Activated CD4-positive, alpha-beta T cell treated with anti-CD3 and anti-CD28 coated beads for 48 hours (primary cell): ENCODE data around the gene LYST.
A peak's percentile ranks its signal among the peaks of the same experiment; 100 is the strongest.
"Not testable (repeated sequence)": the region's sequence is repeated elsewhere in the genome, so short reads cannot be mapped to it uniquely, and the experiment has no call there.

ENCODE experiments used
- DNase-seq: peaks from one replicate; pipeline ENCODE4 v3.0.0-alpha.2; 2020

Gene LYST

GRCh38 chr1:235809688-235810397 lies 56.9 kb downstream of the LYST start:
- no peak for DNase-seq

- no peak for DNase-seq
These were observed 58.5 kb downstream of the LYST start for GRCh38 chr1:235808223-235808622.

DNA sequence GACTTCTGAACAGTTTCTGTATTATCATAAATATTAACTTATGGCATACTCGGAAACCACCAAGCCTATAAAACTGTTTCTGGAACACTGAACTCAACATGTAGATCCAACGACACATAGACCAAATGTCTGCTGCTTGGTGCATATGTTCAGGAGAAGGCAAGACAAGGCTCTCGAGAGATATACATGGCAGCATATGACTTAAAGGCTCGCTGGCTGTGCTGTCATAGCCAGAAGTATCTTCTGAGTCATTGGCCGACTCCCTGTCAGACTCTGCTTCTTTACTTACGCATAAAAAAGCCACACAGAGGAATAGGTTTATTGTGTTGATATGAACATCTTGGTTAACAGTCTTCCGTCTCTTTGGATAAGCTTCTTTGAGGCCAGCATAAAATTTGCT lies 60.6 kb downstream of the LYST start:
- no peak for DNase-seq

GRCh38 chr1:235802573-235803346 lies 63.9 kb downstream of the LYST start:
- no peak for DNase-seq

DNA sequence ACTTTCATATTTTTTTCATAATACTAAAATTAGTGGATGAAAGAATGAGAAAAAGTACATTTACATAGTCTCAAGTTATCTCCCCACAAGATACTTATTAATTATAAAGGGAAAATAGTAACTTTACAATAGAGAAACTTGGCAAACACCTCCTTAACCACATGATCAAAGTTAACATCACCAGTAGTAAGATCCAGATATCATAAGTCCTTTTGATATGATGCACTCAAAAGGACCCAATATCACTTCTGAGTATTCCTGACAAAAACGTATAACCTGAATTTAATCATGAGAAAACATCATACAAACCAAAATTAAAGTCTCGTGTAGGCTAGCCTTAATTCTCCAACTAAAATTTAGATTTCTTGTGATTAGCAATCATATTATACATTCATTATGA lies 67.4 kb downstream of the LYST start:
- DNase-seq = no peak

DNA sequence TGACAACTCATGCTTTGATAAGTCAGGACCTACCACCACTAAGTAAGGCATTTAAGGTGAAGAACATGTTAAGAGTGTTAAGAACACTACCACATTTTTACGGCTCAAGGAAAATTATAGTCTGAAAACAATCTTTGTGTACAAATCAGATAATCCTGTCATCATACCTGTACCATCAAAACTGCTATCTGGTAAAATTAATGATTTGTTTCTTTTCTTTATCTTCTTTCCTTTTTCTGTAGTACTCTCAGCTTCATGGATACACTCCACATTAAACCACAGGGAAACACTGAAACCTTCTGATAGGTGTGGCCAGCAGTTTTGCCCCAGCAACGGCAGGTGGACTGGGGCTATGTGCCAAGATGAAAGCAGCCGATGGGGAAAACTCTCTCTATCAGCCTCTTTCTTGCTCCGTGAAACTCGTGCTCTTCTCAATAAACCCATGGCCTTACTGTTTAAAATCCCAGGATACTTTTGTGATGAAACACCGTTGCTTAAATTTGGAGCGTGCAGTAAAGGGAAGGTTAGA lies 75.1 kb downstream of the LYST start:
- DNase-seq = no peak

DNA sequence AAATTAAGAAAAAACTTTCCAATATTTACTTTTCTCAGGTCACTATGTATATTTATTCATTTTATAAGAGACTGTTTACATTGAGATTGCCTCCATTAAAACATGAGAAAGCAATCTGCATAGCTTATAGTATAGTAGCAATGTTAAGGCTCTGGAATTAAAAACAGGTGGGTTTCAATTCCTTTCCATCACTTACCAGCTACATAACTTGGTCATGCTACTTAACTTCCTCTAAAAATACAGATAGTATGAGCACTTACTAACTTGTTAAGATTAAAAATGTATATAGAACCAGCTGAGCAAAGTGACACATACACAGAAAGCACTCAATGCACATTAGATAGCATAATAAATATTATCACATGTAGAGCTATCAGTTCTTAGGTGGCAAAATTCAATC lies 76.6 kb downstream of the LYST start:
- DNase-seq = no peak

- not testable (repeated sequence) for DNase-seq
These were observed 80.3 kb downstream of the LYST start for GRCh38 chr1:235786227-235786898.

DNA sequence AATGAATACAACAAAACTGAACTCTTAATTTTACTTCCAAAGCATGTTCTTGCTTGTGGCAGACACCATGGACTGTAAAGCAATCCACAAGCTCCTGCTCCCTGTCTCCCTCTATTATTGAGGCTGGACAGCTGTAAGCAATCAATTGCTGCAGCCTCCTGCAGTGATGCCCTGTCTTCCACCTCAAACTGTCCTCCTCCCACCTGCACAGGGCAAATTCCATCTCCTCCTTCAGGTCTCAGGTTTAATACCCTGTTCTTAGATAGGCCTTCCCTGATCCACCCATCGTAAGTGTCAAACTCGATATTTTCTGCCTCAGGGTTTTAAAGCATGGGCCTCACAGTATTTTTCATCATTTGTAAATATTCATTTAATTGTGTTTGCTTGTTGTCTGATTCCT lies 81.8 kb downstream of the LYST start:
- DNase-seq = no peak

- DNase-seq = no peak
These were observed 83.4 kb downstream of the LYST start for GRCh38 chr1:235783148-235783776.

- no peak for DNase-seq
These were observed 84.1 kb downstream of the LYST start for GRCh38 chr1:235782601-235783000.

DNA sequence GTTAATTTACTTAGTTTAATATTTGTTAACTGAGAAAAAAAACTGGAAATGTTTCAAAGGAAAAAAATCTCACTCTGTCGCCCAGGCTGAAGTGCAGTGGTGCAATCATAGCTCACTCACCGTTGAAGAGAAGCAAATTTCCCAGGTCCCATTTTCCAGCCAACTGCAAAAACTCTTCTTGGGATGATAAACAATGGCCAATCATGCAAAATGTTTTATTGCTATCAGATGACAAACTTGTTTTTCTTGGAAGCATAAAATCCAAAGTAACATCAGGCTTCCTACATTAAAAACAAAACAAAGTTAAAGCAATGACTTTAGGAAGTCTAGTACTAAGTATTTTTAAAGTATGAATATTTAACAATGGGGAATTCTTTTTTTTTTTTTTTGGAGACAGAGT lies 84.9 kb downstream of the LYST start:
- DNase-seq = no peak

DNA sequence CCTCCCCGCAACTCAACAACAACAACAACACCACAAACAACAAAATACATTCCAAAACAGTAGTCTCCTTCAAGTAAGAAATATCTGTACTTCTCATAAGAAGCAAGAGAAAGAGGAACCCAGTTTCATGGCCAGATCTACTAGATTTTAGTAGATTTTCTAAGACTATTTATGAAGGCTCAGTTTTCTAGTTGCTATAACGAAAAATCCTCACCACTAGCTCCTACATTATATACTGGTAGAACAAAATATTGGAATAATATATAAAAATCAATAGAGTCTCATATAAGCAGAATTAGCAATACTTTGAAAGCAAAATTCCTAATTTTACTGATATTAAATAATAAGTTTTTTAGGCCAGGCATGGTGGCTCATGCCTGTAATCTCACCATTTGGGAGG lies 86.9 kb downstream of the LYST start:
- no peak for DNase-seq

- no peak for DNase-seq
These were observed 90.3 kb downstream of the LYST start for GRCh38 chr1:235776396-235776795.

DNA sequence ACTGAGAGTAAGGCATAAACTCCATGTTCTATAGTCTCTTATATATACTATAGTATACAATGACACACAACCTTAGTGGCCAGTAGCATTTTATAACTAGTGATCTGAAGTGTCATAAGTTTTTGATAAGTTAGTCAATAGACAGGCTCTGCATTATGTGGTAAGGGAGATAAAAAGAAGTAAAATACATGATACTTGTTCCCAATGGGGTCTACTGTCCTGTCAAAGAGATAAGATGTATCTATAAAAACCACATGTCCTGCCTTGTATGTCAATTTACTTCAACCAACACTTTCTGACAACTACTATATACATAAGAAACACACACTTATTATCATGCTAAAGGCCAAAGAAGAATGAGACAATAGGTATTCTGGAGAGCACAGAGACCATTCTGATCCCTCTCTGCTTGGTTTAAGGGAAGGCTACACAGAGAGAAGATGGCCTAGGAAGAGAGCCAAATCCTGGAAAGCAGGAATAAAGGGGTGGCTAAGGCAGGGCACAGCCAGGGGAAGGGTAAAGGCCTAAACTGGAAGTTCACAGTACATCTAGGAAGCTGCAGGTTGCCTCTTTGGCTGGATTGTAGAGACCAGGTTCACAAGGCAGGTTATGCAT lies 91.4 kb downstream of the LYST start:
- no peak for DNase-seq

- DNase-seq = no peak
These were observed 98.9 kb downstream of the LYST start for GRCh38 chr1:235767795-235768194.

DNA sequence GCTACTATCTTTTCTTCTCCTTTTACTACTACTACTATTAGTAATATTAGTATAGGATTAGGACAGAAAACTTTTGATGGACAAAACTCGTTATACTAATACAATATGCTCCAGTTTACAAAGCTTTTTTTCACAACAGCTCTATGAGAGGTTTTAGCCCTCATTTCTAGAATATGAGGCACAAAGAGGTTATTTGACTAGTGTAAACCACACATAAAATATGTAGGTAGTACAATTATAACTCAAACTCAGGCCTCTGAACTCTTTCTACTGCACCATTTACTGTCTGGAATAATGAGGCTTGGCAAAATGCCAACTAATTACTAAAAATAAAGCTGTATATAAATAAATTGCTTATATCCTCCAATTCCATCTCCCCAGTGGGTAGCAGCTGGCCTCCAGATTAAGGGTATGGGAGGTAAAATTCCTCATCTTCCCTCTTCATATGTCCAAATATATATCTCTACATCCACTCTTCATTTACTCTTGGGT lies 99.9 kb downstream of the LYST start:
- DNase-seq = no peak

- peak; percentile 36 for DNase-seq
These were observed 102.7 kb downstream of the LYST start for GRCh38 chr1:235763962-235764361.

DNA sequence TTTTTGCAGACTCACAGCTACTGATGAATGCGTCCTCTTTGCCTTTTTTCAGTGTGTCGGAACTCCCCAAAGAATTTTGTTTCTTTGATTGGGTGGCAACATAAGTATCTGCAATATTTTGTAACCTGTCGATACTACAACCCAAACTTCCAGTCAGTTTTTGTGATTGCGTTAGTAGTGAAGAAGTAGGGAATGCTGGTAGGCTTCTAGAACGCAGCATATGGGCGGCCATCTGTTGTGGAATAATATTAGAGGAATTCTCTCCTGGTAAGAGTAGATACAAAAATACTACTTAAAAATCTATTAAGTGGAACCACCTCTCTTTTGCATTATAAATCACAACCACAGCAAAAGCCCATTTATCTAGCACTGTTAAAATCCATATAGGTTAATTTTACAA lies 107.4 kb downstream of the LYST start:
- no peak for DNase-seq

DNA sequence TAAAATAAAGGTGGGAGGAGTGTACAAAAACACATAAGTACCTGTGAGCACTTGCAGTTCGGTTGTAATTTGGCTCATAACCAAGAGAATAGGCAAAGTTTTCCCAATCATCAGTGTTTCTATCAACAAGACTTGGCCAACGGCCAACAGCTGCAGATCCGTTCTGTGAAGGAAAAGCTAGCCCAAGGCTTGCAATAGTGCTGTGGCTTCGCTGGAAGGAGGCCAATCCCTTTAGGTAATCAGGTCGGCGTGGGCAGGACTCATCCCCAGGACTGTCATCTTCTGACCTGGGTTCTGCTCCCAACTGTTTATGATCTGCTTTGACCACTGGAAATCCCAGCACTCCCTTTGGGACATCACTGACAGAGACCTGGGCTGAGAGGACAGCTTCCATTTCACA lies 107.8 kb downstream of the LYST start:
- DNase-seq = no peak

DNA sequence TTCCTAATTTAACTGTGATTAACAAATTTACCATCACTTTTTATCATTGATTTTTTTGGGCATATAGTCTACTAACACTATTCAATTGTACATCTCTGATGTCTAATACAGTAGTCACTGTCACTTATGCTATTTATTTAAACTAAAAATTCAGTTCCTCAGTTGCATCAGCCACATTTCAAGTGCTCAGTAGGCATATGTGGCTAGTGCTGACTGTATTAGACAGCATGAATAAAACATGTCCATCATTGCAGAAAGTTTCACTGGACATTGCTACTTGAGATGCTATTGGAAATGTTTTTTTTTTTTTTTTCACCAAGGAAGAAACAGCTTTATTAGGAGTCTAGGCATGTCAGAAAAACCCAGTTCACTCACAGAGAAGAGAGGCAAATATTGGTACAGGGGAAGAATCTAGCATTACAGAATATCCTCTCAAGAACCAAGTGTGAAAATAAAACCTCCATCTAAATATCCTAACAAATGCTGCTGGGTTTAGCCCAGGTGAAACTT lies 109.1 kb downstream of the LYST start:
- DNase-seq = no peak

GRCh38 chr1:235754186-235754585 lies 112.5 kb downstream of the LYST start:
- DNase-seq = not testable (repeated sequence)
